Mesenchymal stem cell (in vitro differentiated cells and primary cell): Measurements from ENCODE around the gene SCAF8.
A peak's percentile ranks its signal among the peaks of the same experiment; 100 is the strongest.

ENCODE experiments used
- DNase-seq: peaks from one replicate; pipeline ENCODE4 v3.0.0-alpha.2; 2013
- H2AFZ ChIP-seq: one replicate; pipeline ENCODE4 v1.6.1; 2013; ENCODE audit warnings: low read depth, mild to moderate bottlenecking, control low read depth, inconsistent platforms, low read length, moderate library complexity
- H2AK5ac ChIP-seq: 2 replicates; pipeline ENCODE4 v1.6.1; 2013; ENCODE audit warnings: low read length, moderate library complexity, mild to moderate bottlenecking, inconsistent platforms; ENCODE audit not compliant: severe bottlenecking
- H2BK120ac ChIP-seq: one replicate; pipeline ENCODE4 v1.6.1; 2013; ENCODE audit warnings: low read depth, mild to moderate bottlenecking, inconsistent platforms, low read length, moderate library complexity
- H2BK12ac ChIP-seq, 2 experiments: one replicate each; pipeline ENCODE4 v1.6.1; 2013; ENCODE audit warnings: inconsistent platforms in 2 of 2, low read length in 2 of 2, mild to moderate bottlenecking in 2 of 2, moderate library complexity in 2 of 2, control low read depth in 1 of 2
- H2BK15ac ChIP-seq: one replicate; pipeline ENCODE4 v1.6.1; 2013; ENCODE audit warnings: mild to moderate bottlenecking, low read depth, inconsistent platforms; ENCODE audit not compliant: poor library complexity, severe bottlenecking
- H2BK5ac ChIP-seq: 2 replicates; pipeline ENCODE4 v1.6.1; 2013; ENCODE audit warnings: low read depth, mild to moderate bottlenecking, low read length, control low read depth, inconsistent platforms; ENCODE audit not compliant: poor library complexity, severe bottlenecking
- H3K14ac ChIP-seq, 2 experiments: one replicate each; pipeline ENCODE4 v1.6.1; 2013; ENCODE audit warnings: inconsistent platforms in 2 of 2, low read length in 2 of 2, control low read depth in 1 of 2, mild to moderate bottlenecking in 1 of 2, moderate library complexity in 1 of 2
- H3K18ac ChIP-seq, 2 experiments: one replicate each; pipeline ENCODE4 v1.6.1; 2013; ENCODE audit warnings: inconsistent platforms in 2 of 2, low read length in 2 of 2, control low read depth in 1 of 2, low read depth in 1 of 2, mild to moderate bottlenecking in 1 of 2
- H3K23ac ChIP-seq, 2 experiments: one replicate each; pipeline ENCODE4 v1.6.1; 2013; ENCODE audit warnings: inconsistent platforms in 2 of 2, low read length in 2 of 2, mild to moderate bottlenecking in 2 of 2, moderate library complexity in 2 of 2, control low read depth in 1 of 2
- H3K27ac ChIP-seq: 2 replicates; pipeline ENCODE4 v1.5.1; 2013; ENCODE audit warnings: mild to moderate bottlenecking, moderate library complexity, low read length, control low read depth, inconsistent platforms; ENCODE audit not compliant: poor library complexity, severe bottlenecking
- H3K27me3 ChIP-seq, 2 experiments: 2 replicates each; pipeline versions ENCODE4 v1.6.1 to v1.7.0; 2013; ENCODE audit warnings: low read length in 2 of 2, mild to moderate bottlenecking in 2 of 2, moderate library complexity in 2 of 2, control low read depth in 1 of 2, inconsistent platforms in 1 of 2; ENCODE audit not compliant: control insufficient read depth in 1 of 2, insufficient read depth in 1 of 2
- H3K36me3 ChIP-seq, 2 experiments: 2 replicates each; pipeline versions ENCODE4 v1.6.1 to v1.7.0; 2013; ENCODE audit warnings: low read length in 2 of 2, control low read depth in 1 of 2, inconsistent platforms in 1 of 2, low read depth in 1 of 2, mild to moderate bottlenecking in 1 of 2; ENCODE audit not compliant: insufficient read depth in 2 of 2, control insufficient read depth in 1 of 2
- H3K4ac ChIP-seq, 2 experiments: one replicate each; pipeline ENCODE4 v1.6.1; 2013; ENCODE audit warnings: inconsistent platforms in 2 of 2, low read length in 2 of 2, mild to moderate bottlenecking in 2 of 2, moderate library complexity in 2 of 2, control low read depth in 1 of 2, low read depth in 1 of 2
- H3K4me1 ChIP-seq: 2 replicates; pipeline ENCODE4 v1.6.1; 2013; ENCODE audit warnings: low read depth, low read length, control low read depth; ENCODE audit not compliant: control insufficient read depth, insufficient read depth
- H3K4me2 ChIP-seq: 2 replicates; pipeline ENCODE4 v1.6.1; 2013; ENCODE audit warnings: low read length, mild to moderate bottlenecking, inconsistent platforms; ENCODE audit not compliant: poor library complexity, severe bottlenecking
- H3K4me3 ChIP-seq, 2 experiments: 2 replicates each; pipeline versions ENCODE4 v1.5.1 to v1.7.0; 2013; ENCODE audit warnings: low read length in 2 of 2, mild to moderate bottlenecking in 2 of 2, control low read depth in 1 of 2, low read depth in 1 of 2; ENCODE audit not compliant: insufficient read depth in 1 of 2
- H3K79me1 ChIP-seq: replicated peaks from 2 replicates; pipeline ENCODE4 v1.6.1; 2013; ENCODE audit warnings: mild to moderate bottlenecking, control low read depth, low read length, inconsistent platforms; ENCODE audit not compliant: poor library complexity, severe bottlenecking
- H3K9ac ChIP-seq: 2 replicates; pipeline ENCODE4 v1.7.0; 2013; ENCODE audit warnings: mild to moderate bottlenecking, low read length, moderate library complexity
- H3K9me3 ChIP-seq: 2 replicates; pipeline ENCODE4 v1.7.0; 2013; ENCODE audit warnings: mild to moderate bottlenecking, low read length; ENCODE audit not compliant: control insufficient read depth
- H4K8ac ChIP-seq: one replicate; pipeline ENCODE4 v1.6.1; 2013; ENCODE audit warnings: inconsistent platforms, mild to moderate bottlenecking, low read length, moderate library complexity
- H4K91ac ChIP-seq: one replicate; pipeline ENCODE4 v1.6.1; 2013; ENCODE audit warnings: mild to moderate bottlenecking, low read length, inconsistent platforms
- WGBS: methylation state at CpG from one replicate; pipeline ENCODE4 v1.1.7; 2013; ENCODE audit warnings: mixed read lengths; 5-methylcytosine and 5-hydroxymethylcytosine counted together

Gene SCAF8

GRCh38 chr6:154726887-154727286, 6.3 kb upstream of the SCAF8 start:
- H2BK12ac ChIP-seq = no peak overlapping the region
- WGBS = 95% methylated on average over 1 of the region's 1 CpG

GRCh38 chr6:154731296-154732218, 1.7 kb upstream of the SCAF8 start:
- no peak overlapping the region for H3K23ac ChIP-seq

More at GRCh38 chr6:154726887-154727286, 6.3 kb upstream of the SCAF8 start:
- H3K23ac ChIP-seq = no peak overlapping the region
- H3K79me1 ChIP-seq = no peaks in the 10 kb centered on the region
- H3K9ac ChIP-seq = no peak overlapping the region
- H3K18ac ChIP-seq = no peak overlapping the region
- no peak overlapping the region for H3K4ac ChIP-seq
- no peak overlapping the region for H3K4me2 ChIP-seq
- H3K4me1 ChIP-seq = no peaks in the 10 kb centered on the region
- H2AK5ac ChIP-seq = no peak overlapping the region
- no peak overlapping the region for H2AFZ ChIP-seq
- H2BK120ac ChIP-seq = no peak overlapping the region
- no peak overlapping the region for H4K8ac ChIP-seq
- H3K27ac ChIP-seq = no peak overlapping the region
- no peaks in the 10 kb centered on the region for H3K9me3 ChIP-seq
- no peak for DNase-seq
- H4K91ac ChIP-seq = no peak overlapping the region
- no peak overlapping the region for H2BK15ac ChIP-seq
- no peak overlapping the region for H3K14ac ChIP-seq
- H2BK5ac ChIP-seq = no peak overlapping the region
- no peaks in the 10 kb centered on the region for H3K27me3 ChIP-seq
- no peaks in the 10 kb centered on the region for H3K36me3 ChIP-seq
- no peak overlapping the region for H3K4me3 ChIP-seq

GRCh38 chr6:154732538-154733182, 556 bp upstream of the SCAF8 start:
- H2AFZ ChIP-seq = peak overlapping the region; percentile 20
- H2BK120ac ChIP-seq = peak overlapping the region; percentile 81
- peak overlapping the region; percentile 75 to 80 for H3K4ac ChIP-seq
- no peak overlapping the region for H2AK5ac ChIP-seq
- H3K79me1 ChIP-seq = peaks cover 1% of the 10 kb centered on the region
- peak overlapping the region; percentile 96 for H3K9ac ChIP-seq
- peak overlapping the region; percentile 89 to 99 for H3K4me3 ChIP-seq
- H2BK5ac ChIP-seq = peak overlapping the region; percentile 33
- no peak overlapping the region for H2BK12ac ChIP-seq
- H3K4me1 ChIP-seq = peaks cover 11% of the 10 kb centered on the region
- H3K14ac ChIP-seq = no peak overlapping the region
- peak overlapping the region; percentile 16 to 89 for H3K18ac ChIP-seq
- H4K91ac ChIP-seq = peak overlapping the region; percentile 34
- H3K27me3 ChIP-seq = no peaks in the 10 kb centered on the region
- H3K23ac ChIP-seq = no peak overlapping the region
- H2BK15ac ChIP-seq = no peak overlapping the region
- DNase-seq = peak; percentile 69
- H4K8ac ChIP-seq = peak overlapping the region; percentile 84
- peak overlapping the region; percentile 79 for H3K27ac ChIP-seq
- peak overlapping the region; percentile 63 for H3K4me2 ChIP-seq
- H3K36me3 ChIP-seq = peaks cover 5 to 10% of the 10 kb centered on the region in 2 experiments
- no peaks in the 10 kb centered on the region for H3K9me3 ChIP-seq
- WGBS = 17% methylated on average over 23 of the region's 26 CpGs

More at GRCh38 chr6:154731296-154732218, 1.7 kb upstream of the SCAF8 start:
- Histone ChIP-seq H3K14ac (no peak overlapping the region), H3K27ac (no peak overlapping the region), H4K8ac (peak overlapping the region; percentile 47), H3K79me1 (peaks cover 1% of the 10 kb centered on the region), H3K4me1 (peaks cover 6% of the 10 kb centered on the region), H3K9me3 (no peaks in the 10 kb centered on the region), H2BK120ac (no peak overlapping the region), H2AK5ac (no peak overlapping the region), H3K27me3 (no peaks in the 10 kb centered on the region), H3K9ac (peak overlapping the region; percentile 96), H3K36me3 (peaks cover 0 to 8% of the 10 kb centered on the region in 2 experiments), H2AFZ (no peak overlapping the region), H2BK15ac (no peak overlapping the region), H3K18ac (no peak overlapping the region), H2BK5ac (no peak overlapping the region), H2BK12ac (no peak overlapping the region), H3K4me3 (peak overlapping the region in 1 of 2 experiments; percentile 89), H3K4me2 (no peak overlapping the region), H4K91ac (no peak overlapping the region), H3K4ac (no peak overlapping the region)
- peak; percentile 27 for DNase-seq
- WGBS = 98% methylated on average over 24 of the region's 24 CpGs
